T-helper 9 cell (primary cell): ENCODE measurements around the gene CWC22.
"Not testable (repeated sequence)": the region's sequence is repeated elsewhere in the genome, so short reads cannot be mapped to it uniquely, and the experiment has no call there.

Experiments
- DNase-seq: peaks from one replicate; pipeline ENCODE4 v3.0.0-alpha.2; 2020

The CWC22 gene

DNA sequence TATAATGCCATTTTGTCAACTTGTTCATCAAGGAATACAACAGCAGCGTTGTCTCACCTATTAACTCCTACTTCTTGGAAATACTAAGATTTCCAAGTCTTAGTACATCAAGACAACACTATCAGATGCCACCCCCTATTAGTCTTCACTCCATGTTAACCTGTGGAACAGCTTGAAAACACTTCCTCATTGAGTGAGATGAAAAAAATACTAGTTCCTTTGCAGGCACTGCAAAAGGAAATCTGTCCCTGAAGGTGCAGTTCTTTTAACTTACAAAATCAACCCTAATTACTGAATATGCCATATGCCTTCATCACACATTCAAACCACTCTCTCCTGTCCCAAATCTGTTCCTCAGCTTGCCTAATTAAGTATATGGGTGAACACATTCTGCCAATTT lies 4.0 kb downstream of the CWC22 start:
- DNase-seq: no peak

DNA sequence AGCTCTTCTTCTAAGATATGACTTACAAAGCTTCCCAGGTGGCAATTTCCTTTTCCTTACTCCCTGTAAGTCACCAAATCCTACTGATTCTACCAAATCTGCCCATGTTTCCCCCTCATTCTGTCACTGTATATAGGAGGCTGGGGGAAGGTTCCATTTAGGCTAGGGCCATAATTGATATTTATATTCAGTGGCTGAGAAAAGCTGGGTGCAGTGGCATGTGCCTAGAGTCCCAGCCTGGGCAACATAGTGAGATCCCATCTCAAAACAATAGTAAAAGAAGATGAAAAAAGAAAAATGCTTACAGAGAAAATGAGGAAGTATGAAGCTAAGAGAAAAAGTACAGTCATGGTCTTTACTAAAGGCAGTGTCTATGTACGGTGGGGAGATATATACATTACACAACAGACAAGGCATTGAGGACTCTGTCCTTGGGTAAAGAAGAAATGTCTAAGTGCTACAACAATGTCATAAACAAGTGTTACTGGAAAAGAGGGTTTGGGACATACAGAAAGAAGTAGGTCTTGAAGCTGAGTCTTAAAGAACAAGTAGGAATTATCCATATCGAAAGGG lies 4.8 kb downstream of the CWC22 start:
- no peak for DNase-seq

DNA sequence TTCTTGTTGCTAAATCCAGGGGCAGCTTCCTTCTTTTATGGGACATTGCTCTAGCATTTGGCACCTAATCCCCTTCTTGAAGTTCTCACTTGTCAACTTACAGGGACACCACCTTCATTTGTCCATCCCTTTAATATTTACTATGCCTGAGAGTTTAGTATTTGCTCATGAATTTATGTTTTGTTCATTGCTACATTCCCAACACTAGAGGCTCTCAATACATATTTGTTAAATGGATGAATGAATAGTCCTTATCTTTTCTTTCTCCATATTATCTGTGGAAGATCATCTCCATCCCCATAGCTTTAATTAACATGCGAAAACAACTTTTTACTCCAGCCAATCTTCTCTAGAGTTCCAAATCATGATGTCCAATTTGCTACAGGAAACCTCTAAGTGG lies 5.4 kb downstream of the CWC22 start:
- DNase-seq: no peak

DNA sequence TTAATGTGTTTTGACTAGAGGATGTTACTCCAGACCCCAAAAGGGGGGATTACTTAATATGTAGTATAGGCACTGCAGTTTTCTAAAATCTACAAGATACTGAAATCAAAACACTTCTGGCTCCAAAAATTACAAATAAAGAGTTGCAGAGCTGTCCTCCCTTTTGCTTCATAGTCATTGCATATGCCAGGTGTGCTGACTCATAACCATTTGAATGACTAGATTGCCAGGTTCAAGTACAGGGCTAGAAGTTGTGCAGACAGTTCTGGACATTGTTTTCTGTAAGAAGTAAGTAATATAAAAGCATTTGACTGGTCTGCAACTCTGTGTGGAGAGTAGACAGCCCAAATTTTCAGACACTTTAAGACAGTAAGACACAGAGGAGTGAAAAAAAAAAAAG lies 6.7 kb downstream of the CWC22 start:
- DNase-seq: no peak

DNA sequence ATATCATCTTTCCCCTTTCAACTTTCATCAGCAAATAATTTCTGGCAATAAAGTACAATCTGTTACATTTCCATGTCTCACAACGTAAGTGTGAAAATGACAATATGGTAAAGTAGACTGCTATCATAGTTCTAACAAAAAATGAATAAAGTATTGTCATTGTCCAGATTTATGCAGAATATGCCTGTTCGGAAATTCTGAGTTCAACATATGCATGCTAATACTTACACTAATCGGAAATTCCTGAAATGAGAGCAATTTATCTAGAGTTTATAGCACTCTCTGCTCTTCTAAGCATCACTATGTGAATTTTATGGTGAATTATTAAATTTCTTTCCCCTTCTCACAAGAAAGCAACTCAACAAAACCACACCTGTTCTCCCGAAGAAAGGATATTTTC lies 8.1 kb downstream of the CWC22 start:
- no peak for DNase-seq

DNA sequence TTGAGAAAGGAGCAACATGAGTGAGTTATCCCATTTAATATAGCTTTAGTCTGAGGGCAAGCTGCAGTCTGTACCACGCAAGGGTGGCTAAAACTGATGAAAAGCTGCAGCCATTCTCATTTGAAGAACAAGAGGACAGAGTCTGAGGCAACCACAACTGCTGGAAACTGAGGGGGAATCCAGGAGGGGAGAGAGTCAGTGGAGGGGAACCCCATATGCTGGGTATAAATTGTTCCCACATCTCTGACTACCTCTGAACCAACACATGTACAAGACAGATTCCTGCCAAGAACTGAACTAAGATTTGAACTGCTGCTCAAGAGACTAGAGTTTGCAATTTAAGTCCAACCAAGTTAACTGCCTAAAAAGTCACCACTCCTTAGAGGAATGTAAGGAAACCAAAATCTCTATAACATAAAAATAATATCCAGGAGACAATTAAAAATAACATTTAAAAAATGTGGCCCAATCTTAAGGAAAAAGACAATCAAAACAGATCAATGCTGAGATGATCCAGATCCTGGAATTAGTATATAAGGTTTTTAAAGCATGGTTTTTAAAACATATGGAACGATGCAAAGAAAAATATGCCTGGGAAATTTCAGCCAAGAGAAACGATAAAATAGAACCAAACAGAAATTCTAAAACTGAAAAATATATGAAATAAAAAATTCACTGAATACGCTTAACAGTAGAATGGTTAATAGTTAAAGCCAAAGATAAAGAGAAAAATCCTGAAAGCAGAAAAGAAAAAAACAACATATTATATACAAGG lies 11.2 kb downstream of the CWC22 start:
- no peak for DNase-seq

DNA sequence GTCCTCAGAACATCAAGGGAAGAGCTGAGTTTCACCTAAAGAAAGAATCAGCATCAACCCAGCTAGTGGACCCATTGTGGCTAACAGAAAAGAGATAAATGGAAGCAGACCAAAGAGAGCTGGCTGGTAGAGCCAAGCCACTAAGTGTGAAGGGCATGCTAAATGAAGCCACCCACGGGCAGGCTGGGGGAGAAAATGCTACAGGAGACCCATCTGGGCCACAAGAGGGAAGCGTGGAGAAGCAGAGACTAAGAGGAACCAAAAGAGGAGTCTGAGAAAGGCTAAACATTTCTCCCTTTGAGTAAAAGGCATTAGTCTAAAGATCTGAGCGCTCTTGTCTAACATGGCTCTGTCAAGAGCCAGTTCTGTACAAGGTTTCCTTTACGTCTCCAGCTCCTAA lies 15.8 kb downstream of the CWC22 start:
- no peak for DNase-seq

DNA sequence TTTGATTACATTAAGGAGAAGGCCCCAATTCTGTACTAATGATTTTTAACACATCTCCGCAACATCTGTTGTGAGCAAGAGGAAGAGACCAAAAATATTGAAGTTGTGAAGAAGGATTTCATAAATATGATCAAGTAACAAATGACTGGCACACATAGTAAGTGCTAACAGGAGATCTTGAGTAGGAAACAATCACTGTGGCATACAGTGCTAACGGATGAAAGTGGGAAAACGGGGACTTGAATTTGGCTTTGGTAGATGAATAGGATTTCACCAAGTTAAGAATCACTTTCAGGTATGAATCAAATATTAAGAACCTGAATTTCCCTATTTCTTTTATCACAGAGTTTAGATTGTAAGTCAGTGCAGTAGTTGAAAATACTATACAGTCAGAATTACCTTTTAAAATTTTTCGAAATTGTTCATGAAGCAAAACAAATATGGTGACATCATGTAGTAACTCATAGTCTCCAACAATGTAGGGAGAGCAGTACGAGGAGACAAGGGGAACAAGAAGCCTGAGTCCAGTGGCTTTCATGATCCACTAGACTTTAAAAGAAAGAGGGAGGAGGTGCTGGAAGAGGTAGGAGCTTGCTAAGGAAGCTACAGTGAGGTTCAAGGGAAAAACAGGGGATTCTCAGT lies 16.3 kb downstream of the CWC22 start:
- DNase-seq: no peak

DNA sequence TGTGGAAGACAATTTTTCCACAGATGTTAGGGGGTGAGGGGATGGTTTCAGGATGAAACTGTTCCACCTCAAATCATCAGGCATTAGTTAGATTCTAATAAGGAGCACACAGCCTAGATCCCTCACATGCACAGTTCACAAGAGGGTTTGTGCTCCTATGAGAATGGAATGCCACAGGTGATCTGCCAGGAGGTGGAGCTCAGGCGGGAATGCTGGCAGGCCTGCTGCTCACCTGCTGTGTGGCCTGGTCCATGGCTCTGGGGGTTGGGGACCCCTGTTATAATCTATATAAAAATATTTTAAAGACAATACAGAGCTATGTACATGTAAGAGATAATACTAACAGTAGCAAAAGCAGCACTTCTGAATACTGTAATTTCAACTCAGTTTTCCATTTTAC lies 19.2 kb downstream of the CWC22 start:
- no peak for DNase-seq

DNA sequence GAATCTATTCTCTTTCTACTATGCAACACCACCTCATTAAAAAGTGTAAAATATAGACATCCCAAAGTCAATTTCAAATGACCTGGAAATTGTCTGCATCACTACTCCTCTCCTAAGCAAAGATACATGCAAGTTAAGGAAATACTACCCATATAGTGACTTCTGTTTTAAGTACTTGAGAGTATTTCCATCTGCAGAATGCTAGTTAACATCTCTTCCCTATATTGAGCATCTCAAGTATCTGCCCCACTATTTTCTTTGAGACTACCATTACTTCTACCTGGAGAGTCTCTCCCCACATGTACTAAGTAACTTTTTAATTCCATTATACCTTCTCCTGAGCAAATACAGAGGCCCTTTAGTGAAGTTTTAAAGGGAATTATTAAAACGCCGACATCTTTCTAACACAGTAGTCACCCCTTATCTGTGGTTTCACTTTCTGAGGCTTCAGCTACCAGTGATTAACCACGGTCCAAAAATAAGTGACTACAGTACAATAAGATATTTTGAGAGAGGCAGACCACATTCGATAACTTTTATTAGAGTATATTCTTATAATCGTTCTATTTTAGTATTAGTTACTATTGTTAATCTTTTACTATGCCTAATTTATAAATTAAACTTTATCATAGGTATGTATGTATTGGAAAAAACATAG lies 21.8 kb downstream of the CWC22 start:
- DNase-seq: no peak

DNA sequence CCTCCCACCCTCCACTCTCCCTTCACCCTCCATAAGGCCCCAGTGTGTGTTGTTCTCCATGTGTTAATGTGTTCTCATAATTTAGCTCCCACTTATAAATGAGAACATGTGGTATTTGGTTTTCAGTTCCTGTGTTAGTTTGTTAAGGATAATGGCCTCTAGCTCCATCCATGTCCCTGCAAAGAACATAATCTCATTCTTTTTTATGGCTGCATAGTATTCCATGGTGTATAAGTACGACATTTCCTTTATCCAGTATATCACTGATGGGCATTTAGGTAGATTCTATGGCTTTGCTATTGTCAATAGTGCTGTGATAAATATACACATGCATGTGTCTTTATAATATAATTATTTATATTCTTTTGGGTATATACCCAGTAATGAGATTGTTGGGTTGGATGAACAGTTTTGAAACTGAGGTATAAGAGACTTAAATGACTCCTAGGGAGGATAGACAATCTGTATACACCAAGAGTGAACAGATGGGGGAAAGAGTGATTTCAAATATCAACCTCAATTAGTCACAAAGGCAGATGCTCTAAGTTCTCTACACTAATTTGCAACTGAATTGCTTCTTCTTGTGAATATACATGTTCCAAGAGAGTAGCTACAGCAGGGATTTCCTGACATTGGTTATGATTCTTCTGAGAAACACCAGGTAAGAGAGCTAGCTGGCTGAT lies 23.7 kb downstream of the CWC22 start:
- DNase-seq: no peak

DNA sequence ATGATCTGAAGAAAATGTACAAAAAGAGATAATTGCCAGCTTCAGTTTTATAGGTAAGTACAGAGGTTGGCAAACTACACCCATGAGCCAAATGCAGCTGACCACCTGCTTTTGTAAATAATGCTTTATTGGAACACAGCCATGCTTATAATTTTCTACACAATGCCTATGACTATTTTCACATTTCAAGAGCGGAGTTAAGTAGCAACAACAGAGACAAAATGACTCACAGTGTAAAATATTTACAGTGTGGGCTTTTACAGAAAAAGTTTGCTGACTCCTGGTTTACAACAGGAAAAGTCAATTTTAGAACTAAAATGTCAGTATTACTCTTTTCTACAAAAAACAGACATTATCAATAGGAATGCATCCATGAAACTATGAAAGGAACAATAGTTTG lies 26.0 kb downstream of the CWC22 start:
- DNase-seq: no peak

DNA sequence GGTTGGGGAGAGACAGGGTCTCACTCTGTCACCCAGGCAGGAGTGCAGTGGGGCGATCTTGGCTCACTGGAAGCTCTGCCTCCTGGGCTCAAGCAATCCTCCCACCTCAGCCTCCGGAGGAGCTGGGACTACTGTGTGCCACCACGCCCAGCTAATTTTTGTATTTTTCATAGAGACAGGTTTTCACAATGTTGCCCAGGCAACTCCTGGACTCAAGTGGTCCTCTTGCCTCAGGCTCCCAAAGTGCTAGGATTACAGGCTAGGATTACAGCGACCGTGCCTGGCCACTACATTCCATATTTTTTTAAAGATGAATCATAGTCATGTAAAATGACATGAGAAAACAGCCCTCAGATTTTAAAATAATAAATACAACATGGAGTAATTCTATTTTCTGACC lies 32.3 kb downstream of the CWC22 start:
- no peak for DNase-seq

DNA sequence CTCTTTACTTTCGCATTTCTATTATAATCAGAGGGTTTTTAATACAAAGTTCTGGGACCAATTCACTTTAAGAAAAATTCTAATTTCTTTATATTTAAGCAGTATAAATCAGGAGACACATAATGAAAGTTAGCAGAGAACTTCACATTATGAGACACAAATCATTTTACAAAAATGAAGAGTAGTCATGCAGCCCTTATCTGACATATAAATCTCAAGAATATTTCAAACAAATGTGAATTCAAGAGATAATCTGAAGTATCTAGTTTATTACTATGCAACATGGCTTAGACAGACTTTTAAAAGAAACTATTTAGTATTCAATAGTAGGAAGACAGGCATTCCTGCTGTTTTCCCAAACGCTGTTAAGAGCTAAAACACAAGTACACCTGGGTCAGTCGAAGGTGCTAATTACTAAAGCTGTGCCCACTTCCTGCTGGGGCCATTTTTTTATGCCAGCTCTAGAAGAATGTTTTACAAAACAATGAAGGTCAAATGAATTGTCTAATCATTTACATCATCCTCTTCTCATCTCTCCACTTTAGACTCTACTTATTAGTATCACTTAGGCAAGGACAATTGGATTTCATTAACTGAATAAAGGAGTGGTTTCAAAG lies 40.2 kb downstream of the CWC22 start:
- no peak for DNase-seq

DNA sequence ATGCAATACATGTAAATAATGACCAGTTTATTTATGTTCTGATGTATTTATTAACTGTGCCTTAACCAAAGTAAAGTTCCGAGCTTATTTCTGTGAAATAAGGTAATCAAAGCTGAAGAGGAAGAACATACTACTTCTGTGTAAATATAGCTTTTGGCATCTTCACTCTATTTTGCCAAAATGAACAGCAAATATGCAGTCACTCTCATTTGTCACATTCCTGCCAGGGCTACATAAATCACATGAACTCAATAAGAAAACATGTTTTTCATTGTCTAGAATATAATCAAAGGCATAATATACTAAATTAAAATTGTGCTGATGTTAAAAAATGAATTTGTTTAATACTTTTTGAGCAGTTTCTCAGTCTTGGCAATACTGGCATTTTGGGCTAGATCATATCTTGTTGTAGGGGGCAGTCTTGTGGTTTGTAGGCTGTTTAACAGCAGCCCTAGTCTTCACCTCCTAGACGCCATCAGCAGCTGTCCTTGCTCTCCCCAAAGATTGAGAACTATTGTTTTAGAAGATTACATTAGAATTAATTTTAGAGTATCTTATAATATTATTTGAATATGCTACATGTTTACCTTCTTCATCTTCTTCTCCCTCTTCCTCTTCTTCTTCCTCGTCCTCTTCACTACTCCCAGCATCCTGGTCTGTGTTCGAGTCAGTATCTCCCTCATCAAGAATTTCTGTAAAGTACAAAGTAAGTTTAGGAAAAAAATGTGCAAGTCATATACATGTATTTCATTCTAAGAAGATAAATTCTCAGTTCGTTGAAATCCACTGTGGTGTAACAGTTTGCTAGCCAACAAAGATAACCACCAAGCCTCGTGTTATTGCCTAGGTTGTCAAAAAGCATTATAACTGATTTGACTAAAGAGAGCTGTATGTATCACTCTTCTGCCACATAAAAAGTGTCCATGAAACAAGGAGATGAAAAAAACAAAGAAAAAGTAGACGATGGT lies 41.5 kb downstream of the CWC22 start:
- no peak for DNase-seq

DNA sequence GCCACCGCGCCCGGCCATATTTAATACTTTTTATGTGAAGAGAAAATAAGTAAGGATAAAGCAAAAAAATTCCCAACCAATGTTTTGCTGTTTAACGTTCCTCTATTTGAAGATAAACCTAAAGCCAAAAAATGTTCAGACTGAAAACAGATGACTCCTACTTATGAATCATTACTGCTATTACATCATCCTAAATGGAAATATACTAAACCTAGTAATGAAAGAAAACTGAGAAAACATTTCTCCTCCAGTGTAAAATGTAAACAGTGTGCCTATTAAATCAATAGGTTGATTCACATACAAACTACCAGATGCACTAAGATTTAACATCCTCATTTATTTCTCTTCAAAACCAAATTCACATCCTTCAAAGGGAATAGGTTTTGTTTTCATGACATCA lies 43.5 kb downstream of the CWC22 start:
- DNase-seq: no peak

DNA sequence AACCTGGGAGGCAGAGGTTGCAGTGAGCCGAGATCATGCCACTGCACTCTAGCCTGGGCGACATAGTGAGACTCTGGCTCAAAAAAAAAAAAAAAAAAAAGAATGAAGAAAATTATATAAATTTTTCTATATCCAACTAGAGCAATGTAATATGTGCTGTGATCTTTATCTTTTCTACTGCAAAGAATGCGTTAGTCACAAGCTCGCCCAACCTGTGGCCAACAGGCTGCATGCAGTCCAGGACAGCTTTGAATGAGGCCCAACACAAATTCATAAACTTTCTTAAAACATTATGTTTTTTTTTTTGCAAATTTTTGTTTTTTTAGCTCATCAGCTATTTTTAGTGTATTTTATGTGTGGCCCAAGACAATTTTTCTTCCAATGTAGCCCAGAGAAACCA lies 48.8 kb downstream of the CWC22 start:
- DNase-seq: not testable (repeated sequence)

DNA sequence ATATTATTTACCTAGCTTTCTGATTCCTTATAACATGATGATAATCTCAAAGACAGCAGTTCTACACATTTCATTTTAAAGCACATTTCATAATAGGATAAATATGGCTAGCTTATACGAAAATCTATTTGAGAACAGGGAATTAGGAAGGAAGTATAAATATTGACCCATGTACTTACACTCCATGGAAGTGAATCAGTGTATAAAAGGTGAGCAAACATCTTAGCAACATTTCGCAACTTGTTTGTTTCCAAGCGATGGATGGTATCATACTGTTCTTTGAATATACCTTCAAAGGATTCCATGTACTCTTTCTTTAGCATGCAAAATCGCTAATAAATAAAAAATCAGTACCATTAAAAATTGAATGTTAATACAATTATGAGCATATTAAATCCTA lies 53.1 kb downstream of the CWC22 start:
- no peak for DNase-seq

DNA sequence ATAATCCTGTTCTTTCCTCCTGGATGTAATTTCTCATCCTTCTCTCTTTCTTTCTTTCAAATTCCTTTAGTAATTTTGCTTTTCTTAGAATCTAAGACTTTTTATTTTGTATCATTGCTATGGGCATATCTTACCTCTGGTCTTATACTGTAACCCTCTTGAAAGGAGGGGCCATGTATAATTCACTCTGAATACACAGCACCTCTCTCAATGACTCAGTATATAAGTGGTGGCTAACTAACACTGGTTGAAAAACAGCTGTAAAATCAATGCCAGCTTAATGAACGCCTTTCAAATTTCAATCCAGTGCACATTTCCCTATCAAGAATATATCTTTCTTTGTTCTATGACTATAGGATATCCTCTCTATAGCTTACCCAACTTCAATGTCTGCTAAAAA lies 53.7 kb downstream of the CWC22 start:
- DNase-seq: no peak

DNA sequence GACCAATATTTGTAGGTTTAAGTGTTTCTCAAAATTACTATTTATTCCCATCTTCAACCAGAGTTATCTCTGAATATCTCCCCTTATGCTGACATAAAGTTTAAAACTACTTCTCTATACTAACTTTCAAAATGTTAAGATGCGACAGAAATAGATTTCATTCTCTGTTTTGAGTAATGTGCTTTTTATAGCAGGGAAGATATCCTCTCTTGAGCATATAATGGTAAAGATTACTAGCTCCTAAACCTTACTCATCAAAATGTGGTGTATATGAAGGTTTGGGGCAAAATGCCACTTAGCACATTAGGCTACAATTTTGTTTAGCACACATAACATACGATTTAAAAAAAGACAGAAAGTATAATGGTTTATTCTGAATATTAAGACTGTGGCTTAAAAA lies 54.4 kb downstream of the CWC22 start:
- DNase-seq: no peak

DNA sequence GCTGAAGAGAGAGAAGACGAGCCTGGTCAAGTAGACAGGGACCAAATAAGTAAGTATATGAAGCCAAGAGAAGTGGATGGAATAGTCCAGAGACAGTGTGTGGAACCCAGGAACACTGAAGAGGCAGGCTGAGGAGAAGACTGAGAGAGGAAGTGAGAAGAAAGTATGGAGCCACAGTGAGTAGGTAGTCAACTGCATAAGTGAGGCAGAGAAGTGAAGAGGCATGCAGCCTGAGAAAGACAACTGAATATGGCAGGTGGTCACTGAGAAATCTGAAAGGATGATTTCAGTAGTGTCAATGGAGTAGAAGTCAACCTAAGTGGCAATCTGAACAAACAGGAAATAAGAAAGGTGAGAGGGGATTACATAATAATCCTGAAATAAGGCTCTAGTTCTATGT lies 55.4 kb downstream of the CWC22 start:
- DNase-seq: no peak

DNA sequence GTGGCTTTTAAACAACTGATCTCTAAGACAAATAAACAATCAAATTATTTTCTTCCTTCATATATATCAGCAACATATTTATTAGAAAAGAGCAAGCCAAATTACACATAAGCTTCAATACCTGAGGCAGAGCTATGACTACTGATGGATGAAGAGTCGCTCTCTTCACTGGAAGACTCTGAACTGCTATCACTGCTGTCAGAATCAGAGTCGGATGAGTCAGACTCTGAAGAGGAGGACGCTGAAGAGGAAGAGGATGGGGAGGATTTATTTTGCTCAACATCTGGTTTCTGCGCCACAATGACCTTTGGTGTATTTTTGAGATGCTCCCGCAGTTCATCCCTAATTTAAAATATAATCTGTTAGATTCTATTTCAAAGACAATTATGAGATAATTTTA lies 56.7 kb downstream of the CWC22 start:
- DNase-seq: no peak
